GM11168 (cell line): ENCODE results near the gene JMJD1C.
"Not testable (repeated sequence)": the region's sequence is repeated elsewhere in the genome, so short reads cannot be mapped to it uniquely, and the experiment has no call there.

ENCODE experiments used
- in situ Hi-C: fragments of 300-500 bp; cut with MboI; formaldehyde crosslinking; loops from one replicate; pipeline ENCODE4 v1.12.0; 2022; ENCODE audit warnings: low sequenced_read_pairs; ENCODE audit not compliant: unreplicated experiment

Gene JMJD1C

DNA sequence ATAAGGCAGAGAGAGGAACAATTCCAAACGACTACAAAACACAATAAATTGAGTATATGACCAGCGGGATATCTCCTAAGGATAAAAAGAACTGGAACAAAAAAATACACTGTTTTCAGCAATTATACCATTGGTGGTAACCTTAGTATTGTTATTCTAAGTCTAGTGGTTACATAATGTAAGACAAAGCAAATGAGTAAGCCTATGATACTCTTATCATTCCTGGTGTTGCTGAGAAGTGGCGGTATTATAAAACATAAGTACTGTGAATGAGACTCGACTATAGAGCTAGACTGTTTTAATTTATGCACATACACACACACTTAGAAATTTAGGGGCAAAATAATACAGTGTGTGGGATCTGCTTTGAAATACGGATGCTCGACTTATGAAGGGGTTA is 225.0 kb downstream of the JMJD1C start:
- in situ Hi-C loops: no loop called here

DNA sequence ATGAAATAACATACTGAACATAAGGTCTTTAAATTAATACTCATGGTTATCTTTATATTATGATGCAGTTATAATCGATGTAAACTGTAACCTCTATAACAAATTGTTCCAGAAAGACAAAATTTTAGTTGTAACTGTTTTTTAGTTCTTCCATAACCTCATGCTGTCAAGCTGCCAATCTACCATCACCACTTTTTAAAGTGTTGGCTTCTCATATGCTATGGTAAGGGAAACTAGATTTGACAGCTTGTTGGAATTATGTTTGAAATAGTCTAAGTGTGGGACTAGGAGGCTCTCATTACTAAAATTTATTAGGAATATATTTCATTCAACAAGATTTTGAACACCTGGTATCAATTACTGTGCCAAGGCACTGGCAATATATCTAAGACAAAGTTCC is 227.3 kb downstream of the JMJD1C start:
- in situ Hi-C loops: no loop called here

DNA sequence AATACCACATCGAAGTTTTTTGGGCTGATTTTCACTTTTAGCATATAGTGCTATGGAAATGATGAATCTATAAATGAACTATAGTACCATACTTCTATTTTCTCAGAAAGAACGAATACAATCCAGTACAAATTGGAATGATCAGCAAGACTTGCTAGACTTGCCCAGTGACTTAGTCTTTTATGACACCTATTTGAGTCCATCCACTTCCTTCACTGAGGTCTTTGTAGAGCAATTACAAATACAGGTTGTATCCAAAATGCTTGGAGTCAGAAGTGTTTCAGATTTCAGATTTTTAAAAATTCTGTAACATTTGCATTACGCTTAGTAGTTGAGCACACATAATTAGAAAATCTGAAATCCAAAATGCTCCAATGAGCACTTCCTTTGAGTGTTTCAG is 228.4 kb downstream of the JMJD1C start:
- in situ Hi-C loops: no loop called here

DNA sequence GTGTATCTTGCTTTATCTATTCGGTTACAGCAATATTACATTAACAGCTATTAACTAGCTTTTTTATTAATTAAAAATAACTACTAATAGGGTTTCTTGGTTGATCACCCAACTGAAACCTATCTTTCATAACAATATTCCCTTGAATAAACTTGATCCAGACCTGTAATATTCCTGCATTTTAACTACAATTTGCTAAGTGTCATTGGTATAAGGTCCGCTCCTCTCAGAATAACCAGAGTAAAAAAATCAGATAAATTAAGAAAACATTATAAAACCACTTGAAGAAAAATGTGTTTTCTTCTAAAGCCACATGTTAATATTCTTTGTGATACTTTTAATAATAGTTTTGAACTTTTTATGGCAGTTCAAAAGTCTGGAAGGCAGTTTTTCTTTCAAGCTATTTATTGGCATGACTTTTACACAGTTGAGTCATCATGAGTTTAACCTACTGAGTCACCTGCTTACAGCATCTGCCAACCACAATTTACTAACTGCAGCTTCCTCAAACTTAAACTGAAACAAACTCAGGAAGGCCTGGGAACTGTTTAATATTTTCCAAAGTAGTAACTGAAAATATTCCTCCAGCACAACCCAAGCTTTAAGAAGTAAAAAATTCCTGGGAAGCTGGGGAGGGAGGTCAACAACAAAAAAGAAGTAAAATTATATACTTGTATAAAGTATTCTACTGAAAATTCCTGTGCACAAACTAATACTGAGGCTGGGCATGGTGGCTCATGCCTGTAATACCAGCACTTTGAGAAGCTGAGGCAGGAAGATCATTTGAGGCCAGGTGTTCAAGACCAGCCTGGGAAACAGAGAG is 229.5 kb downstream of the JMJD1C start:
- in situ Hi-C loops: no loop called here

DNA sequence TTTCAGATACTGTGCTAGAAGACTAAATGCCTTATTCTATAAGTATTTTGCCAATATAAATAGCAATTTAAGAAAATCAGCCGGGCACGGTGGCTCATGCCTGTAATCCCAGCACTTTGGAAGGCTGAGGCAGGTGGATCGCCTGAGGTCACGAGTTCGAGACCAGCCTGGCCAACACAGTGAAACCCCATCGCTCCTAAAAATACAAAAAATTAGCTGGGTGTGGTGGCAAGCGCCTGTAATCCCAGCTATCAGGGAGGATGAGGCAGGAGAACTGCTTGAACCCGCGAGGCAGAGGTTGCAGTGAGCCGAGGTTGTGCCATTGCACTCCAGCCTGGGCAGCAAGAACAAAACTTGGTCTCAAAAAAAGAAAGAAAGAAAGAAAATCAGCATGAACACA is 230.6 kb downstream of the JMJD1C start:
- in situ Hi-C loops: not testable (repeated sequence)

DNA sequence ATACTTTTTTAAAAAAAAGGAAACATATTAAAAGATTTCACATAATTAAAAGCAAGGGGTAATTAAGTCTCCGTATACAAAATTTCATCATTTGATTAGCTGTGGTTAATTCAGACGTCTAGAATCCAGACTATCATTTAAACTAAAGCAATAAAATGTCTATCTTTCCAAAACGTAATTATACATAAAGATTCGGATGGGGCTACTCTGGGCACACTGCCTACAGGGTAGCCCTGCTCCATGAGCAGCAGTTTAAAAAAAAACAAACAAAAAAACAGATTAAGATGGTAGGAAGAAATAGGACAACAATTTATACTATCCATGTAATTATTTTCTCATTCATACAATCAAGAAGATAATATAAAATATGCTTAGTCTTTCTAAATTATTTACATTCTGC is 236.6 kb downstream of the JMJD1C start:
- in situ Hi-C loops: no loop called here

DNA sequence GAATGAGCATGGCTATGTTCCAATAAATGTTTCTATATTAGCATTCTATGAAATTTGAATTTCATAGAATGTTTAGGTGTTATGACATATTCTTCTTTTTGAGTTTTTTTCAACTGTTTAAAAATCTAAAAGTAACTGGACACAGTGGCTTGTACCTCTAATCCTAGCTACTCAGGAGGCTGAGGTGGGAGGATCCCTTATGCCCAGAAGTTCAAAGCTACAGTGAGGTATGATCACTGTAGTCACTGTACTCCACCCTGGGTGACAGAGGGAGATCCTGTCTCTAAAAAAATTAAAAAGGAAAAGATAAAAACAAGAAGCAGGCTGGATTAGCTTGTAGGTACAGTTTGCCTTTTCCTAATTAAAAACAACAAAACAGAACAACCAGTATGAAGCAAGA is 237.5 kb downstream of the JMJD1C start:
- in situ Hi-C loops: no loop called here

DNA sequence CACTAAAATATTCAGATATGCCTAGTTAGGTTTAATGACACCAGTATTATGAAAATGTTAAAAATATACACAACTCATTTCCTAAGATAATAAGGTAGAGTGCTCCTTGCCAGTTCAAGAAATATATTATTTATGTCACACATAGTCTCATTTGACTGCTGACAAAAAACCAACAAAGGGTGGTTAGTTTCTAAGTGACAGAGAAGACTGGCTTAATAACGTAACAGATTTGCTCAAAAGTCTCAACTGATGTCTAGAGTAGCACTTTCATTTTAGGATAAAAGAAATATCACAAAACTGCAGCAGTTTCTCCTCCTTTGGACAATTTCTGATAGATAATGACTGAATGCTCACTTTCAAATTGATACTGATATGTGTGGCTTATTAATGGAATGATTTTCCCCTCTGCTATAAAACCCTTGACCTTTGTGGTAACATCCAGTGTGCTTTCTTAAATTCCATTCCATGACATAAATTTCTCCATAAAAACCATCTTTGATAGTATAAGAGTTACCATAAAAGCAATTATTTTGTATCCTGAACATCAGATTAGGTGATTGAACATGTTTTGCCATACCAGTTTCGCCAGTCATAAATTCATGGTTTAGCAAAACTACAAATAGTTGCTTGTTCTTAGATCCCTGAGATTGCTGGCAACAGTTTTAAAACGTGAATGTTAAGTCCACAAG is 238.4 kb downstream of the JMJD1C start:
- in situ Hi-C loops: no loop called here

DNA sequence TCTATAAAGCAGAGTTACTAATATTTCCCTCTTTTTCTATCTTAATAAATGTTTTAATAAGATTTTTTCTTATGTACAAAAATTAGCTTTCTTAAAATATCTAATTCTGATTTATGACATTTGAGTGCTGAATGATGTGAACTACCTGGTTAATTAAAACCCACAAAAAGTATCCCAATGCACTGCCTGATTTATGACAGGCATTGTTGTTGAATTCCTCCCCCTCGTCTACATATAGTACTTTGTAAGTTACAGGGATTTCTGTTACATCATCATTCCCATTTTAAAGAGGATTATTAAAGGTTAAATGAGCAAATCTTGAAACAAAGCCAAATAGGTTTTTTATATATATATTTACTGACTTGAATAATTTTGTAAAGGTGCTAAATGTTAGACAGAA is 241.5 kb downstream of the JMJD1C start:
- in situ Hi-C loops: loop anchor here (25.0 kb wide), 2 partner anchors 388 to 488 kb away; no protein-coding TSS in a partner anchor

DNA sequence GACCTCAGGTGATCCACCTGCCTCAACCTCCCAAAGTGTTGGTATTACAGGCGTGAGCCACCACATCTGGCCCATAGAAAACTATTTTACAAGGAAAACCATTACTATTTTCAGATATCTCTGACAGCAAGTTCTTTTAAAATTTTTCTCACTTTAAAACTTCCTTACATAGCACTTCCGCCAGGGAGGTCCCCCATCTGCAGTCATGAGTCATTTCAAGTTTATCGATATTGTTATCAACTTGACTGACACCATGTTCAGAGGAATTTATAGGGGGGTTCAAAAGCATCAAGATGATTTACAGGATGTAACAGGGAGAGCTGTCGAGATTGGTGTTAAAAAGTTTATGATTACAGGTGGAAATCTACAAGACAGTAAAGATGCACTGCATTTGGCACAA is 243.8 kb downstream of the JMJD1C start:
- in situ Hi-C loops: loop anchor here (25.0 kb wide), 2 partner anchors 390 to 490 kb away; no protein-coding TSS in a partner anchor

DNA sequence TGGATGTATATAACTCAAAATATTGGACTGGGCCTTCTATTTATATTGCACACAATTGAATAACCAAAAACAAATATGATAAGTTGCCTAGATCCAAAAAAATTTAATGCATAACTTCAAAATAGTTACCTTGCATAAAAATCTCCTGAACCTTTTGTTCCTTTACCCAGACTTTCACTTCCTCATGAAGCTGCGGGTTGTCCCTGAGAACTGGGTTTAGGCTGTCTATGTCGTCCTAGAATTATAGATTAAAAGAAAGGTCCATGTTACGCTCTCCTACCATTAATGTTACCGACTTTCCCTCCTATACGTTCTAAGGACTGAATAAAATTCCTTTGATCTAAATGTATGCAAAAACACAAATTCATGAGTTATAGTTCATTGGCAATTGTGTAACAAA is 246.0 kb downstream of the JMJD1C start:
- in situ Hi-C loops: loop anchor here (10.0 to 25.0 kb wide), 3 partner anchors 245 to 493 kb away; partner anchors contain the start of gene JMJD1C

DNA sequence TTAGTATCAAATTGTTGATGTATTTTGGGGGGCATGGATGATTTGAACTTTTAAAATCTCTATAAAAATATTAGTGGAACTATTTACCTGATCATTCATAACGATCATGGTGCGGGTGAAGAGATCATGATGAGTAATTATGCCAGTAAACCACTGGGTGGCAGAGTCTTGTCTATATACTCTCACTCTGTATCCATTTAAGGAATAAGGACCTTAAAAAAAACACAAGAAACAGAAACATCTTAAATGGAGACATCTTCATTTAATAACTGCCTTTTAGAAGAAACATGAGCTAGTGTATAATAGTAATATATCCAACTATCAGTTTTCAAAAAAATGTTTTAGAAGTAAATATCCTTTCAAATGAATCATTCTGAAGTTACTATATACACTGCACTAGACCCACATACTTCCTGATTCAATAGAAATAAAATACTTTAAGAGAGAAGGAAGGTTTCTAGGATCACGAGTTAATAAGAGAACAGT is 248.6 kb downstream of the JMJD1C start:
- in situ Hi-C loops: loop anchor here (10.0 to 25.0 kb wide), 3 partner anchors 248 to 495 kb away; partner anchors contain the start of gene JMJD1C

DNA sequence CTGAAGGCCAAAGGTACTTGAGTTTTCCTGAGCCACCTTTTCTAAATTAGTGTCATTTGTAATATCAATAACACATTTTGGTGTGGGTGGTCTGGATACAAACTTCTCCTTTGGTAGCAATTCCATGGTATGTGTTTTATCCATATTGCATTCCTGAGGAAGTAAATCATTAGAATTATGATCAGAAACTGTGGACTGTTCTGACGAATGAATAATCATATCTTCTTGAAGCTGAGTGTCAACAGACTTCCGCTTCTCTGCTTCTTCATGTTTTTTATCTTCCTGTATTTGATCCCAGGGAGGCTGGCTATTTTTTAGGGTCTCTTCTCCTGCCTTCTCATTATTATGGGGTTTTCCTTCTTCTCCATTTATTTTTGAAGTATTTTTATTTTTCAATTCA is 251.2 kb downstream of the JMJD1C start:
- in situ Hi-C loops: loop anchor here (10.0 to 25.0 kb wide), 3 partner anchors 250 to 498 kb away; partner anchors contain the start of gene JMJD1C

DNA sequence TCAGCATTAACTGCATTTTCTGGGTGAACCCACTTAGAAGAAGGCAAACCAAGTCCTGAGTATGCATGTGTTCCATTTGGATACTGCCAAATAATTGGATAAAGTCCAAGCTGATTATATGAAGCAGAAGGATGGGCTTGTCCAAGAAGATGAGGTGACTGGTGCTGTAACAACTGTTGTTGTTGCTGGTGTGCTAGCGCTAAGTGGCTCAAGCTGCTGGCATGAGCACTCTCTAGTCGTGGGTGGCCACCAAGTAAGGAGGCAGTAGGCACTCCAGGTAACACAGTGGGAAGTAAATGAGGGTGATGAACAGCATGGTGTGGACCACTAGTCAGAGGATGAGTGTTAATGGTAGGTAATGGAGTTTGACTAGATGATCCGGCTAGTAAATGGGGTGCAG is 252.3 kb downstream of the JMJD1C start:
- in situ Hi-C loops: loop anchor here (10.0 to 25.0 kb wide), 3 partner anchors 251 to 499 kb away; partner anchors contain the start of gene JMJD1C

DNA sequence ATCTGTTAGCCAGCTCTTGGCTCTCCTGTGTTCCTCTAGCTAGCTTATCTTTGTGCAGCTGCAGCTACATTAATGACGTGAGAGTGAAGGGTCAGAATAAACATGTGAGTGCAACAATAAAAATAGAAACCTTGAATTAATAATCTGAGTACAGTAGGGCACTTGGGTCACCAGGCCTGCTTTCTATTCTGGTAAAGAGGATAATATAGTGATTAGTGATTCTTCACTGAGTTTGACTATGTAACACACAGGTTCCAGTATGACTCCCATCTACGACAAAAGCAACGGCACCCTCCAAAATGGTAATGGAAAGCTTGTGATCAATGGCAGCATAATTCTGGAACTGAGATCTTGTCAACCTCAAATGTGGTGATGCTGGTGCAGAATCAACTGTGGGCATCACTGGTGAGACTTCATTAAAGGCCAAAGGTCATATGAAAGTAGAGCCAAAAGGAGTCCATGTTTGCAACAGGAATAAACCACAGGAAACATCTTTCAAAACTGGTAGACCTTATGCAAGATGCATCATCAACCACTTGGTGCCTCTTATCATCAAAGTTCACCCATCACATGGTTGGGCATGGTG is 255.1 kb downstream of the JMJD1C start:
- in situ Hi-C loops: loop anchor here (10.0 to 25.0 kb wide), 3 partner anchors 254 to 502 kb away; partner anchors contain the start of gene JMJD1C

DNA sequence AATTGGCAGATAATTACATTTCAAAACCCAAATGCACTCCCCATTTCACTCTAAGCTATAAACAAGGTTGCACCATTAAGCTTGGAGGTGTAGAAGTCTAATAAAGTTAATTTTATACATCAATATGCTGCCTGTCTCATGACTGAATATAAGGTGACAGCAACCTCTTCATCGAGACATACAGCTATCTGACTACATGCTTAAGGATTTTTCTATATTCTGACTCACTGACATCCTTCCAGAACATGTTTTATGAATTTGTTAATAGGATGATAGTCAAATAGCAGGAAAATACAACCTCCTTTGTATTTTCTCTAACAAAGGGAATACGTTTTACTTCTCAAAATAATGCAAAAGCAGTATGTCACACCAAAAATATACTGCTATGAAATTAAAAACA is 256.1 kb downstream of the JMJD1C start:
- in situ Hi-C loops: loop anchor here (10.0 to 25.0 kb wide), 3 partner anchors 255 to 503 kb away; partner anchors contain the start of gene JMJD1C

DNA sequence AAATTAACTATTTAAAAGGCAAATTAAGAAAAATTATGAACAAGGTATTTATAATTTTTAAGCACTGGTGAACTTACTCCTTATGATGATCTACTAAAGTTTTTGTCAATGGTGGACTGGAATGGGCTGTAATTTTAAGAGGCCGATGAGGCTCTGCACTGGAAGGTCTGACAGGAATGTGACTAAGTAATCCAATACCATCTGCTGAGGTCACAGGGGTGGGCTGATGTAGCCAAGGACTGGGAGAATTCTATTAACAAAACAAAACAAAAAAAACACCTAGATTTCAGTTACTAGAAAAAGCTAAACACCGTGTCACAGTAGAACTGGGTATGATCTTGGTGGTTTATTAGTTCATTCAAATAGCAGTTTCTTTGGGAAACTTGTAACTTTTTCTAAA is 256.8 kb downstream of the JMJD1C start:
- in situ Hi-C loops: loop anchor here (25.0 kb wide), 2 partner anchors 403 to 503 kb away; no protein-coding TSS in a partner anchor

DNA sequence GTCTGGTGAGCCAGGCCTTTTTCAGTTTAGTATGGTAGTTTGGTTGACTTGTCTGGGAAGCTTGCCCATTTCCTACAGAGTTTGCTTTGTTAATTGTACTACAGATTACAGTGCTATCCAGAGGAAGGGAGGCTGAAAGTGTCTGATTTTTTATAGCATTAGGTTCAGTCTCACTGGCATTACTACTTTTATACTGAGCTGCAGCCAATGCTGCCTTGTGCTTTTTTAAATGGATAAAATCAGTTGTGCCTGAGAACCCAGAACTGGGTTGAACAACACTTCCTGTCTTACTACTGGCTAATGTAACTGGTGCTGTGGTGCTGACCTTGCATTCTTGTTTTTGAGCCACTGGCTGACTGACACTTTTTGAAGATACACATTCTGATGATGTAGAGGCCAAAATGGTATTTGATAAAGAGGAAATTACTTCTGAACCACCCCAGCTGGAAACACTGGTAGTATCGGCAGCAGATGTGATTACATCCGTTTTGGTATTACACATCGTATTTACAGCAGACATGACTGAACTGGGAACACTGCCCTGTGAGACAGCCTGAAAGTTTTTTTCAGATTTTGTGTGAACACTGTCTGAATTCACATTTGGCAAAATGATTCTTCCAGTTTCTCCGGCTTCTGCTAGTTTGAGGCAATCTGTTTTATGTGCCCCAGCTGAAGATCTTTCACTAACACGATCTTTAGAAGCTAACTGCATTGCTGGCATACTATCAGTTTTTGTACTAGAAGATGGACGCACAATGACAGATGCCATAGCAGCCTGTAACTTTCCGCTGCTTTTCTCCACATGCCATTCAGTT is 258.6 kb downstream of the JMJD1C start:
- in situ Hi-C loops: loop anchor here (25.0 kb wide), 2 partner anchors 405 to 505 kb away; no protein-coding TSS in a partner anchor

DNA sequence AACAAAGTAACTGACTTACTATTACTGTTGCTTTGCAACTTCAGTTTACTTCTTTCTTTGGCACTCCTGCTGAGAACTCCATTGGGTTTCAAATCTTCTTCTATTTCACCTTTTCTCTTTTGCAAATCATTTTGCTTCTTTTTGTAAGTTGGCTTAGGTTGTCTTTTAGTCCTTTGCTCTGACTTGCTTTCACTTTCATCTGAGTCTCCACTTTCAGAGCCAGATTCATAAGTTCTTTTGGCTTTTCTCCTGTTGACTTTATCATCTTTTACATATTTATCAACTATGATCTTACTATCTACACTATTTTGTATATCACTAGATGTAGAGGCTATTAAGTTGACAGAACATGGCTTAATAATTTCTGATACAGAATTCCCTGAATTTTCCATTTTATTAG is 259.2 kb downstream of the JMJD1C start:
- in situ Hi-C loops: loop anchor here (25.0 kb wide), 2 partner anchors 406 to 506 kb away; no protein-coding TSS in a partner anchor
